Smooth muscle cell (in vitro differentiated cells): Measurements from ENCODE around the gene PAQR7. TPM values are rescaled to one million over a fixed set of nuclear protein-coding genes. Genes with fewer than 3 reads are reported as not detected.

Experiments
- DNase-seq: peaks from one replicate; lab custom pipeline; 2025; ENCODE audit not compliant: unreplicated experiment; lab: John Stamatoyannopoulos, UW
- H2AFZ ChIP-seq: fragments of 200-600 bp; sonication (generic); 2 replicates; pipeline ENCODE4 v1.6.0; 2016; ENCODE audit warnings: antibody characterized with exemption, low read depth, mild to moderate bottlenecking
- H3F3A ChIP-seq: fragments of 200-600 bp; sonication (generic); 2 replicates; pipeline ENCODE4 v1.6.0; 2017; ENCODE audit warnings: antibody characterized with exemption, low read depth
- H3K27ac ChIP-seq: fragments of 200-600 bp; sonication (generic); 2 replicates; pipeline ENCODE4 v1.5.1; 2016; ENCODE audit warnings: low read depth, mild to moderate bottlenecking
- H3K27me3 ChIP-seq: fragments of 200-600 bp; sonication (generic); 2 replicates; pipeline ENCODE4 v1.6.1; 2016; ENCODE audit warnings: low read depth, mild to moderate bottlenecking
- H3K36me3 ChIP-seq: fragments of 200-600 bp; sonication (generic); 2 replicates; pipeline ENCODE4 v1.5.1; 2016; ENCODE audit warnings: low read depth
- H3K4me1 ChIP-seq: fragments of 200-600 bp; sonication (generic); 2 replicates; pipeline ENCODE4 v1.5.1; 2016; ENCODE audit warnings: low read depth
- H3K4me2 ChIP-seq: fragments of 200-600 bp; sonication (generic); 2 replicates; pipeline ENCODE4 v1.6.0; 2016; ENCODE audit warnings: mild to moderate bottlenecking
- H3K4me3 ChIP-seq: fragments of 200-600 bp; sonication (generic); 2 replicates; pipeline ENCODE4 v1.5.1; 2016; ENCODE audit warnings: mild to moderate bottlenecking
- H3K79me2 ChIP-seq: fragments of 200-600 bp; sonication (generic); 2 replicates; pipeline ENCODE4 v1.6.0; 2016; ENCODE audit warnings: low read depth, mild to moderate bottlenecking
- H3K9ac ChIP-seq: fragments of 200-600 bp; sonication (generic); 2 replicates; pipeline ENCODE4 v1.6.0; 2016; ENCODE audit warnings: low read depth
- H3K9me3 ChIP-seq: fragments of 200-600 bp; sonication (generic); replicated peaks from 2 replicates; pipeline ENCODE4 v1.5.1; 2016; ENCODE audit warnings: low read depth
- H4K20me1 ChIP-seq: fragments of 200-600 bp; sonication (generic); 2 replicates; pipeline ENCODE4 v1.6.0; 2016; ENCODE audit warnings: low read depth
- WGBS: methylation state at CpG from one replicate; pipeline ENCODE4 v1.1.7; 2016; ENCODE audit warnings: low lambda C conversion rate; 5-methylcytosine and 5-hydroxymethylcytosine counted together
- polyA plus RNA-seq: library from polyadenylated mRNA; unstranded; fragments of >200 nt; fragmentation: Nextera tagmentation; extraction: Ambion mirVana; gene quantifications from 2 replicates; pipeline ENCODE4 v1.2.1, GENCODE V29; 2016
- total RNA-seq: library from RNA; depleted of rRNA; stranded (reverse); fragments of >200 nt; gene quantifications from 2 replicates; pipeline ENCODE4 v1.2.3, GENCODE V29; 2014
- TF ChIP-seq, protein P1 (sequence below): fragments of 200-600 bp; sonication (generic); IDR thresholded peaks from 2 replicates; pipeline ENCODE4 v1.5.1; 2017; ENCODE audit warnings: borderline replicate concordance, mild to moderate bottlenecking, antibody characterized with exemption; ENCODE audit not compliant: insufficient read depth, poor library complexity, severe bottlenecking

PAQR7 gene
- total and polyA plus RNA-seq, 2 experiments from 2014 or later: 2.9 to 10.0 TPM

DNA sequence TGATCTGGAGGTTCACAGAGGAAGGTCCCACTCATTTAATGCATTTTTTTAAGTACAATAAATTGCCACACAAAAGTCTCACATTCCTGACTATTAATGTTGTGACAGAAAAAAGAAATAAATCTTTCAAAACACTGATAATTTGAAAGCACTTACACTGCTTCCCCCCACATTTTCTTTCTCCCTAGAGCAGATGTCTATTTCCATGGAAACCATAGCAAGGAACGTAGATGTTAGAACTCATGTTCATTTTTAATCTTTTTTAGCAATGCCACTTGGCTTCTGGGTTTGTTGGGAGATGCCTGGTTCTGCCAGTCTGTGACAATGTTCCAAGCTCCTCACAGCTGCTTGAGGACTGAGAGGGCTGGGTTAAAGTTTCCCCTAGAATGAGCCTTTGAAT is 32.7 kb upstream of the PAQR7 start:
- 79% methylated on average over 1 of the region's 1 CpG for WGBS
- Histone ChIP-seq H3K9me3 (no peaks in the 10 kb centered on the region), H3F3A (peaks cover 10% of the 10 kb centered on the region), H3K27ac (no peak overlapping the region), H3K4me3 (no peak overlapping the region), H2AFZ (no peak overlapping the region), H3K4me1 (peaks cover 14% of the 10 kb centered on the region), H3K27me3 (no peaks in the 10 kb centered on the region), H3K4me2 (no peak overlapping the region), H3K9ac (no peak overlapping the region), H3K36me3 (no peaks in the 10 kb centered on the region), H3K79me2 (peaks cover 20% of the 10 kb centered on the region), H4K20me1 (peaks cover 18% of the 10 kb centered on the region)
- TF ChIP-seq, protein P1, sequence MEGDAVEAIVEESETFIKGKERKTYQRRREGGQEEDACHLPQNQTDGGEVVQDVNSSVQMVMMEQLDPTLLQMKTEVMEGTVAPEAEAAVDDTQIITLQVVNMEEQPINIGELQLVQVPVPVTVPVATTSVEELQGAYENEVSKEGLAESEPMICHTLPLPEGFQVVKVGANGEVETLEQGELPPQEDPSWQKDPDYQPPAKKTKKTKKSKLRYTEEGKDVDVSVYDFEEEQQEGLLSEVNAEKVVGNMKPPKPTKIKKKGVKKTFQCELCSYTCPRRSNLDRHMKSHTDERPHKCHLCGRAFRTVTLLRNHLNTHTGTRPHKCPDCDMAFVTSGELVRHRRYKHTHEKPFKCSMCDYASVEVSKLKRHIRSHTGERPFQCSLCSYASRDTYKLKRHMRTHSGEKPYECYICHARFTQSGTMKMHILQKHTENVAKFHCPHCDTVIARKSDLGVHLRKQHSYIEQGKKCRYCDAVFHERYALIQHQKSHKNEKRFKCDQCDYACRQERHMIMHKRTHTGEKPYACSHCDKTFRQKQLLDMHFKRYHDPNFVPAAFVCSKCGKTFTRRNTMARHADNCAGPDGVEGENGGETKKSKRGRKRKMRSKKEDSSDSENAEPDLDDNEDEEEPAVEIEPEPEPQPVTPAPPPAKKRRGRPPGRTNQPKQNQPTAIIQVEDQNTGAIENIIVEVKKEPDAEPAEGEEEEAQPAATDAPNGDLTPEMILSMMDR: no peak
- DNase-seq: no peak

DNA sequence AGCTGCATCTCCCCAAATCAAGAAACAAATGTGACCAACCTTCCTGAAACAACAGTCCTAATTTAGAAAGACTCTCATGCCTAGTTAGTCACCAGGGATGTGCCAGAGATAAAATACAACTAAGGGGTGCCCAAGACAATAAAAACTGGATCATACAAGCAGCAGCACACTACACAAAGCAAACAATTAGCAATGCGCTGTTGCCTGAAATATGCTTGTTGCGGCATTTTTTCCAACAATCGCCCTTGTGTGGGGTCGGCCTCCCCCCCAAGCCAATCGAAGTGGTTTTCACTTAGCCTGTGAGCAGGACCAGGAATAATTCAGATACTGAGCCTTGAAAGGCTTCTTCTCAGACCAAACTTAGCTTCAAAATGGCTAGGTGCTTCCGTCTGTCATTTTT is 32.1 kb upstream of the PAQR7 start:
- Histone ChIP-seq H2AFZ (no peak overlapping the region), H3K9ac (no peak overlapping the region)
- 96% methylated on average over 6 of the region's 6 CpGs for WGBS

DNA sequence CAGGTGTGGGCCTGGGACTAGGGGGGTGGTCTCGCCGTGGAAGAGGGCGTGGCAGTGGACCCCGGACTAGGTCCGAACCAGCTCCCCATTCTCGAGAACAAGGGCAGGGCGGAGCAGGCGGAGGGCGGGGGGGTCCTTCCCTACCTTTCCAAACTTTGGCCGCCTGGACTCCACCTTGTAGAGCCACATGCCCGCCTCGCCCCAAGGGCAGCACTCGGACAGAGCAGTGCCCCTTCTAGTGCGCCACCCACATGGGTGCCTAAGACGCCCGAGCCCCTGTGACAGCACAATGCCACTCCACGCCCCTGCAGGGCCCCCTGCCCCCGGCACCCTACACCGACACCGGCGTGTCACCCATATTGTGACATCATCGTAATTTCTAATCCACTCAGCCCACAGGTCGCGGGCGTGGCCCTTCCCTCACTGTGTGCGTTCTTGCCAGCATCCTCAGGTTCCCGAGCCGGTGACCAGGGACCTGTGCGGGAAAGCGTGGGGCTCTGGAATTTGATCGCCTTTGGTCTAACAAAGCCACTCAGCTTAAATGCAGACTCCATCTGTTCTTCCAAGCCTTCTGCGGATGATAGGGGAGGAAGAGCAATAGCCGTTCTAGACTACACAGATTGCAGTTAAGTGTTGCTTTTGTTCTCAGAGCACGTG is 31.3 kb upstream of the PAQR7 start:
- no peak for DNase-seq
- peaks cover 25% of the 10 kb centered on the region for H4K20me1 ChIP-seq
- TF ChIP-seq, protein P1: no peak
- H2AFZ ChIP-seq: no peak overlapping the region
- peaks cover 6% of the 10 kb centered on the region for H3F3A ChIP-seq
- H3K9ac ChIP-seq: no peak overlapping the region
- H3K4me1 ChIP-seq: peaks cover 14% of the 10 kb centered on the region
- WGBS: 29% methylated on average over 21 of the region's 34 CpGs
- H3K36me3 ChIP-seq: no peaks in the 10 kb centered on the region
- no peak overlapping the region for H3K27ac ChIP-seq
- peak overlapping the region; percentile 95 for H3K4me2 ChIP-seq
- no peaks in the 10 kb centered on the region for H3K9me3 ChIP-seq
- peak overlapping the region; percentile 78 for H3K4me3 ChIP-seq
- no peaks in the 10 kb centered on the region for H3K27me3 ChIP-seq
- H3K79me2 ChIP-seq: peaks cover 26% of the 10 kb centered on the region

More for the DNA sequence above, 32.1 kb upstream of the PAQR7 start:
- peaks cover 26% of the 10 kb centered on the region for H3K79me2 ChIP-seq
- TF ChIP-seq, protein P1: no peak
- no peaks in the 10 kb centered on the region for H3K36me3 ChIP-seq
- H3K9me3 ChIP-seq: no peaks in the 10 kb centered on the region
- H3K27me3 ChIP-seq: no peaks in the 10 kb centered on the region
- H3K4me1 ChIP-seq: peaks cover 14% of the 10 kb centered on the region
- no peak overlapping the region for H3K4me2 ChIP-seq
- no peak overlapping the region for H3K27ac ChIP-seq
- H3K4me3 ChIP-seq: no peak overlapping the region
- no peak for DNase-seq
- peaks cover 22% of the 10 kb centered on the region for H4K20me1 ChIP-seq
- H3F3A ChIP-seq: peaks cover 8% of the 10 kb centered on the region
